GM10248 (cell line): Measurements from ENCODE around the gene GGT7.
A peak's percentile ranks its signal among the peaks of the same experiment; 100 is the strongest.

Experiments
- CTCF ChIA-PET: fragments of 300-600 bp; sonication (Branson Sonifier 250); formaldehyde crosslinking; extraction: SDS; loops from one replicate; lab custom pipeline; 2021; ENCODE audit warnings: antibody characterized with exemption; lab: Yijun Ruan, JAX
- POLR2A ChIA-PET: fragments of 350-650 bp; sonication (Branson Sonifier 250); formaldehyde crosslinking; extraction: SDS; loops from one replicate; lab custom pipeline; 2020; ENCODE audit warnings: antibody characterized with exemption; lab: Yijun Ruan, JAX
- DNase-seq: peaks from one replicate; pipeline ENCODE4 v3.0.0; 2012; ENCODE audit errors: extremely low spot score
- CTCF ChIP-seq: IDR thresholded peaks from 2 replicates; pipeline ENCODE4 v1.5.1; 2012; ENCODE audit warnings: mild to moderate bottlenecking, low read depth; ENCODE audit errors: extremely low read depth, missing control alignments, control extremely low read depth

GGT7 gene

GRCh38 chr20:34850969-34851368 lies 21.7 kb downstream of the GGT7 start:
- no peak for TF ChIP-seq CTCF
- CTCF ChIA-PET = interaction anchor here (1.2 kb wide), 1 partner anchor 25 kb away, joined by 3 read pairs; the partner anchor contains the start of gene ACSS2
- DNase-seq = no peak
- POLR2A ChIA-PET = no interaction called here

GRCh38 chr20:34849778-34850177 lies 22.9 kb downstream of the GGT7 start:
- POLR2A ChIA-PET = no interaction called here
- DNase-seq = no peak
- no peak for TF ChIP-seq CTCF
- CTCF ChIA-PET = interaction anchor here (1.2 kb wide), 1 partner anchor 26 kb away, joined by 3 read pairs; the partner anchor contains the start of gene ACSS2

- ChIA-PET POLR2A (no interaction called here), CTCF (interaction anchor here (1.1 to 1.8 kb wide), 6 partner anchors 10 to 359 kb away, joined by 3 to 5 read pairs (median 3); no protein-coding TSS in a partner anchor)
- no peak for TF ChIP-seq CTCF
- DNase-seq = no peak
These were observed 24.1 kb downstream of the GGT7 start for GRCh38 chr20:34848597-34848996.

- no peak for TF ChIP-seq CTCF
- DNase-seq = no peak
- ChIA-PET POLR2A (no interaction called here), CTCF (no interaction called here)
These were observed 29.2 kb downstream of the GGT7 start for GRCh38 chr20:34843421-34843820.

- POLR2A ChIA-PET = no interaction called here
- DNase-seq = no peak
- CTCF ChIA-PET = no interaction called here
- TF ChIP-seq CTCF = no peak
These were observed 30.5 kb downstream of the GGT7 start for GRCh38 chr20:34842143-34842542.

- CTCF ChIA-PET = interaction anchor here (0.7 to 1.7 kb wide), 5 partner anchors 13 to 373 kb away, joined by 3 to 6 read pairs (median 4); no protein-coding TSS in a partner anchor
- peak; percentile 49 for DNase-seq
- POLR2A ChIA-PET = no interaction called here
- TF ChIP-seq CTCF = peak; percentile 35
These were observed 38.2 kb downstream of the GGT7 start for GRCh38 chr20:34834459-34834893.
